IMR-90 (cell line): ENCODE measurements around the gene PLXNA4.

Experiments used
- MAZ ChIP-seq: IDR thresholded peaks from 2 replicates; pipeline ENCODE4 v1.6.1; 2012; ENCODE audit warnings: low read depth, mild to moderate bottlenecking, low read length, improper control_type of control experiment, moderate library complexity, borderline replicate concordance
- POLR2A ChIP-seq: IDR thresholded peaks from 2 replicates; pipeline ENCODE4 v1.6.1; 2012; ENCODE audit warnings: mild to moderate bottlenecking, low read depth, low read length
- TF ChIP-seq, protein P1 (sequence below): conservative IDR thresholded peaks from 2 replicates; pipeline ENCODE4 v1.5.1; 2012; ENCODE audit warnings: mild to moderate bottlenecking, low read depth, low read length, improper control_type of control experiment

DNA sequence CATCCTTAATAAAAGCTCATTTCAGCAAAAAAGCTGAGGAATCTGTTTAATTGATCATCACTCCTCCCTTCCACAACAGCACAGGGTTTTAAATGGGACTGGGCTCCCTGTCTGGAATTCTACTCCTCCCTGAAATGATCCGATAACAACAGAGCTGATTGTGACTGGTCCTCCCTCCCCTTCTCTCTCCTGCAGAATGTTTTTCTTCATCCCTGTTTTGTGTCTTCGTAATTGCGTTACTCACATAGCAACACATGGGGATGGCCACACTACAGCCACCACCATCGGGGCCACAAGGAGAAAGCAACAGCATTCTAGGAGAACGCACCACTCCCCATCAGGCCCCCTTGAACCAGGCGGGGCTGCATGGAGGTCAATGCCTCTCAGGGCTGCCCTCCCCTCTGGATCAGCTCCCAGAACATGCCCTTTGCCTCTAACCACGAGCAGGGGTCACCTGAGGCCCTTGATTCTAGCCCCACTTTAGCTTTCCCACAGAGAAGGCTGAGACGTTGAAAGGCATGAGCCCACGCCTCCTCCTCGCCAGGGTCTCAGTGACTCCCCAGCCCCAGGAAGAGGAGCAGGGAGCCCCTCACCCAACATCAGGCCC lies 152.6 kb downstream of the PLXNA4 start:
- TF ChIP-seq MAZ (no peak), POLR2A (no peak)
- TF ChIP-seq, protein P1, sequence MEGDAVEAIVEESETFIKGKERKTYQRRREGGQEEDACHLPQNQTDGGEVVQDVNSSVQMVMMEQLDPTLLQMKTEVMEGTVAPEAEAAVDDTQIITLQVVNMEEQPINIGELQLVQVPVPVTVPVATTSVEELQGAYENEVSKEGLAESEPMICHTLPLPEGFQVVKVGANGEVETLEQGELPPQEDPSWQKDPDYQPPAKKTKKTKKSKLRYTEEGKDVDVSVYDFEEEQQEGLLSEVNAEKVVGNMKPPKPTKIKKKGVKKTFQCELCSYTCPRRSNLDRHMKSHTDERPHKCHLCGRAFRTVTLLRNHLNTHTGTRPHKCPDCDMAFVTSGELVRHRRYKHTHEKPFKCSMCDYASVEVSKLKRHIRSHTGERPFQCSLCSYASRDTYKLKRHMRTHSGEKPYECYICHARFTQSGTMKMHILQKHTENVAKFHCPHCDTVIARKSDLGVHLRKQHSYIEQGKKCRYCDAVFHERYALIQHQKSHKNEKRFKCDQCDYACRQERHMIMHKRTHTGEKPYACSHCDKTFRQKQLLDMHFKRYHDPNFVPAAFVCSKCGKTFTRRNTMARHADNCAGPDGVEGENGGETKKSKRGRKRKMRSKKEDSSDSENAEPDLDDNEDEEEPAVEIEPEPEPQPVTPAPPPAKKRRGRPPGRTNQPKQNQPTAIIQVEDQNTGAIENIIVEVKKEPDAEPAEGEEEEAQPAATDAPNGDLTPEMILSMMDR = no peak
